C4-2B (cell line): ENCODE data around the gene PEBP1.

Experiments
- ZFX ChIP-seq: fragments of 450-650 bp; IDR thresholded peaks from 2 replicates; pipeline ENCODE4 v1.6.1; 2017
- TF ChIP-seq, protein P1 (sequence below): fragments of 450-650 bp; conservative IDR thresholded peaks from 2 replicates; pipeline ENCODE4 v1.5.1; 2017; ENCODE audit warnings: mild to moderate bottlenecking

- TF ChIP-seq, protein P1, sequence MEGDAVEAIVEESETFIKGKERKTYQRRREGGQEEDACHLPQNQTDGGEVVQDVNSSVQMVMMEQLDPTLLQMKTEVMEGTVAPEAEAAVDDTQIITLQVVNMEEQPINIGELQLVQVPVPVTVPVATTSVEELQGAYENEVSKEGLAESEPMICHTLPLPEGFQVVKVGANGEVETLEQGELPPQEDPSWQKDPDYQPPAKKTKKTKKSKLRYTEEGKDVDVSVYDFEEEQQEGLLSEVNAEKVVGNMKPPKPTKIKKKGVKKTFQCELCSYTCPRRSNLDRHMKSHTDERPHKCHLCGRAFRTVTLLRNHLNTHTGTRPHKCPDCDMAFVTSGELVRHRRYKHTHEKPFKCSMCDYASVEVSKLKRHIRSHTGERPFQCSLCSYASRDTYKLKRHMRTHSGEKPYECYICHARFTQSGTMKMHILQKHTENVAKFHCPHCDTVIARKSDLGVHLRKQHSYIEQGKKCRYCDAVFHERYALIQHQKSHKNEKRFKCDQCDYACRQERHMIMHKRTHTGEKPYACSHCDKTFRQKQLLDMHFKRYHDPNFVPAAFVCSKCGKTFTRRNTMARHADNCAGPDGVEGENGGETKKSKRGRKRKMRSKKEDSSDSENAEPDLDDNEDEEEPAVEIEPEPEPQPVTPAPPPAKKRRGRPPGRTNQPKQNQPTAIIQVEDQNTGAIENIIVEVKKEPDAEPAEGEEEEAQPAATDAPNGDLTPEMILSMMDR, result no peak
- no peak for TF ChIP-seq ZFX
These were observed 41.9 kb upstream of the PEBP1 start for GRCh38 chr12:118094039-118094438.
